HepG2 (cell line): ENCODE measurements around the gene PRKD2. TPM values are rescaled to one million over a fixed set of nuclear protein-coding genes. Genes with fewer than 3 reads are reported as not detected.

Experiments
- ATAC-seq: fragments of 200-7000 bp; cut with Tn5 transposase; 3 replicates; pipeline ENCODE4 v1.9.1; 2020; ENCODE audit warnings: mild to moderate bottlenecking, moderate library complexity
- BruUV-seq: library from RNA; stranded (reverse); fragments of 400-500 nt; replicated peaks from 2 replicates; lab custom pipeline; 2021; lab: Mats Ljungman, UMichigan
- CTCF ChIA-PET: fragments of 300-600 bp; formaldehyde crosslinking; extraction: SDS; loops from one replicate; lab custom pipeline; 2021; ENCODE audit warnings: low total read pairs, inconsistent platforms, low intra/inter-chr PET ratio; lab: Yijun Ruan, JAX
- POLR2A ChIA-PET: fragments of 350-600 bp; sonication (Branson Sonifier 250); formaldehyde crosslinking; loops from one replicate; lab custom pipeline; 2020; ENCODE audit warnings: antibody characterized with exemption, inconsistent platforms; lab: Yijun Ruan, JAX
- DNase-seq: peaks from one replicate; pipeline ENCODE4 v3.0.0-alpha.2; 2015; ENCODE audit warnings: low spot score
- FAIRE-seq: peaks from 3 replicates; lab custom pipeline; 2011; peaks lifted over from hg19 to GRCh38; lab: Jason Lieb, UNC
- H2AFZ ChIP-seq: one replicate; pipeline ENCODE4 v1.6.1; 2011; ENCODE audit warnings: low read length, inconsistent platforms
- H3K27ac ChIP-seq: fragments of 300-600 bp; 3 replicates; pipeline ENCODE4 v1.8.0; 2011; ENCODE audit warnings: mixed run types, mild to moderate bottlenecking, mixed read lengths, low read length, inconsistent platforms; ENCODE audit not compliant: insufficient read depth; ENCODE audit errors: extremely low read length
- H3K27me3 ChIP-seq, 2 experiments: fragments of 200-600 bp in 1 of 2; 2 replicates in 1 of 2; 3 replicates in 1 of 2; pipeline versions ENCODE4 v1.6.0 to v1.8.0; 2011; ENCODE audit warnings: low read length in 2 of 2, mild to moderate bottlenecking in 2 of 2, moderate library complexity in 2 of 2, inconsistent platforms in 1 of 2; ENCODE audit not compliant: insufficient read depth in 2 of 2, control insufficient read depth in 1 of 2
- H3K36me3 ChIP-seq, 2 experiments: fragments of 200-600 bp in 1 of 2; replicated peaks in 1 of 2; 2 replicates in 1 of 2; 3 replicates in 1 of 2; pipeline versions ENCODE4 v1.5.1 to v1.8.0; 2011; ENCODE audit warnings: low read length in 2 of 2, inconsistent platforms in 1 of 2; ENCODE audit not compliant: insufficient read depth in 2 of 2, control insufficient read depth in 1 of 2
- H3K4me1 ChIP-seq: 2 replicates; pipeline ENCODE4 v1.5.1; 2012; ENCODE audit warnings: low read length, inconsistent platforms; ENCODE audit not compliant: insufficient read depth
- H3K4me2 ChIP-seq: 2 replicates; pipeline ENCODE4 v1.6.0; 2011; ENCODE audit warnings: low read depth, low read length, inconsistent platforms
- H3K4me3 ChIP-seq, 3 experiments: fragments of 200-600 bp in 1 of 3; sonication (generic), shearing (Covaris generic) in 1 of 3; replicated peaks in 1 of 3; 2 replicates each; pipeline ENCODE4 v1.5.1; 2011 to 2016; ENCODE audit warnings: low read length in 3 of 3, inconsistent platforms in 2 of 3, low read depth in 2 of 3, mild to moderate bottlenecking in 2 of 3, control low read depth in 1 of 3, mixed read lengths in 1 of 3; ENCODE audit not compliant: insufficient read depth in 1 of 3
- H3K79me2 ChIP-seq: one replicate; pipeline ENCODE4 v1.6.1; 2011; ENCODE audit warnings: low read length, inconsistent platforms; ENCODE audit not compliant: insufficient read depth
- H3K9ac ChIP-seq: 2 replicates; pipeline ENCODE4 v1.6.0; 2011; ENCODE audit warnings: mild to moderate bottlenecking, low read depth, low read length, inconsistent platforms; ENCODE audit not compliant: insufficient read depth
- H3K9me3 ChIP-seq: 2 replicates; pipeline ENCODE4 v1.5.1; 2012; ENCODE audit warnings: mild to moderate bottlenecking, low read length
- H4K20me1 ChIP-seq: 2 replicates; pipeline ENCODE4 v1.6.0; 2011; ENCODE audit warnings: inconsistent platforms, mild to moderate bottlenecking, low read length, moderate library complexity; ENCODE audit not compliant: insufficient read depth
- ASH2L ChIP-seq: fragments of 300-600, 200-600 bp; sonication (generic); IDR thresholded peaks from 2 replicates; pipeline ENCODE4 v1.7.0; 2017; ENCODE audit warnings: low read depth, mild to moderate bottlenecking, moderate library complexity, mixed read lengths, low read length; ENCODE audit not compliant: insufficient read length
- BHLHE40 ChIP-seq: IDR thresholded peaks from 2 replicates; pipeline ENCODE4 v1.6.1; 2011; ENCODE audit warnings: low read length, improper control_type of control experiment
- CBX5 ChIP-seq: sonication (generic); formaldehyde crosslinking; IDR thresholded peaks from 2 replicates; pipeline ENCODE4 v1.4.0; 2020; ENCODE audit warnings: missing genetic modification reagents, borderline replicate concordance
- CREM ChIP-seq, 2 experiments: sonication (generic) in 1 of 2; formaldehyde crosslinking in 1 of 2; IDR thresholded peaks; 2 replicates each; pipeline versions ENCODE4 v1.4.0 to v1.6.1; 2016 to 2020; ENCODE audit warnings: antibody characterized with exemption in 1 of 2, mild to moderate bottlenecking in 1 of 2, missing genetic modification reagents in 1 of 2
- ZNF232 ChIP-seq: sonication (generic); formaldehyde crosslinking; IDR thresholded peaks from 2 replicates; pipeline ENCODE4 v1.4.0; 2020; ENCODE audit warnings: missing genetic modification reagents, borderline replicate concordance
- ZNF275 ChIP-seq: sonication (generic); formaldehyde crosslinking; IDR thresholded peaks from 2 replicates; pipeline ENCODE4 v1.8.0; 2022; ENCODE audit warnings: missing genetic modification reagents, mild to moderate bottlenecking, inconsistent platforms, borderline replicate concordance
- ZNF296 ChIP-seq: sonication (generic); formaldehyde crosslinking; conservative IDR thresholded peaks from 2 replicates; pipeline ENCODE4 v1.5.0; 2020; ENCODE audit warnings: mild to moderate bottlenecking, missing genetic modification reagents
- ZNF616 ChIP-seq: sonication (generic); formaldehyde crosslinking; IDR thresholded peaks from 2 replicates; pipeline ENCODE4 v1.5.0; 2020; ENCODE audit warnings: low read depth, mild to moderate bottlenecking, missing genetic modification reagents
- ZNF816 ChIP-seq: sonication (generic); formaldehyde crosslinking; IDR thresholded peaks from 2 replicates; pipeline ENCODE4 v1.8.0; 2022; ENCODE audit warnings: missing genetic modification reagents, mild to moderate bottlenecking, borderline replicate concordance
- ZNF83 ChIP-seq: sonication (generic); formaldehyde crosslinking; IDR thresholded peaks from 2 replicates; pipeline ENCODE4 v1.4.0; 2020; ENCODE audit warnings: missing genetic modification reagents, mild to moderate bottlenecking, borderline replicate concordance
- WGBS: methylation state at CpG from one replicate; pipeline ENCODE4 v1.1.6; 2017; ENCODE audit warnings: low lambda C conversion rate; 5-methylcytosine and 5-hydroxymethylcytosine counted together
- in situ Hi-C: cut with HindIII; loops from 2 replicates; pipeline ENCODE4 v1.10.0; 2017; ENCODE audit warnings: low pct_unique_long_range_greater_than_20kb; ENCODE audit not compliant: extremely low pct_ligation_motif_present
- intact Hi-C: fragments of 100-400 bp; cut with micrococcal nuclease; formaldehyde crosslinking; loops from one replicate; pipeline ENCODE4 v1.10.0; 2022; ENCODE audit not compliant: unreplicated experiment
- polyA plus RNA-seq, 8 experiments: library from polyadenylated mRNA; depleted of rRNA in 3 of 8; stranded (reverse) in 7 of 8; unstranded in 1 of 8; fragments of >200 nt; fragmentation: Illumina TruSeq in 4 of 8; extraction: Trizol in 4 of 8; gene quantifications; 2 replicates each; pipeline versions ENCODE4 v1.2.1 to v1.2.3, GENCODE V29; 2011 to 2016; ENCODE audit warnings: low read depth in 4 of 8, missing spikeins in 1 of 8, mixed read lengths in 1 of 8; ENCODE audit not compliant: insufficient read depth in 1 of 8
- total RNA-seq, 5 experiments: library from RNA; depleted of rRNA; stranded (reverse); fragments of >200 nt; fragmentation: Illumina TruSeq; extraction: Trizol; gene quantifications; 2 replicates each; pipeline ENCODE4 v1.2.3, GENCODE V29; 2016; ENCODE audit warnings: low read depth in 1 of 5

Gene PRKD2
- total and polyA plus RNA-seq, 2 of the 13 experiments (the other 11 are each of a cell fraction or from before 2014, with no cell fraction given): 6.7 to 7.3 TPM

- no TSS peak for BruUV-seq
- H3K36me3 ChIP-seq: peaks cover 52 to 83% of the 10 kb centered on the region in 2 experiments
- H3K4me2 ChIP-seq: no peak overlapping the region
- H3K27me3 ChIP-seq: no peaks in the 10 kb centered on the region
- no peak for ATAC-seq
- H3K4me1 ChIP-seq: no peaks in the 10 kb centered on the region
- in situ Hi-C loops: no loop called here
- intact Hi-C loops: no loop called here
- H4K20me1 ChIP-seq: peaks cover 12% of the 10 kb centered on the region; the same call in 1 of the 2 replicates
- no peak overlapping the region for H2AFZ ChIP-seq
- TF ChIP-seq CREM (IDR thresholded peaks at IDR 0.05): no peak
- no peak for TF ChIP-seq CREM (CRISPR knock-in tag; IDR thresholded peaks at IDR 0.05)
- TF ChIP-seq CBX5 (CRISPR knock-in tag): no peak
- TF ChIP-seq ZNF232: no peak
- no peak for TF ChIP-seq ZNF296 (CRISPR knock-in tag)
- no peak for TF ChIP-seq ZNF275 (CRISPR knock-in tag)
- TF ChIP-seq ZNF616 (CRISPR knock-in tag): no peak
- no peak for TF ChIP-seq ZNF816 (CRISPR knock-in tag)
- TF ChIP-seq ASH2L: no peak
- no peak for TF ChIP-seq ZNF83 (CRISPR knock-in tag)
- no peak for TF ChIP-seq BHLHE40
- DNase-seq: no peak
- FAIRE-seq: no peak
- POLR2A ChIA-PET: no interaction called here
- no peaks in the 10 kb centered on the region for H3K9me3 ChIP-seq
- no peak overlapping the region for H3K4me3 ChIP-seq
- 98% methylated on average over 10 of the region's 11 CpGs for WGBS
- CTCF ChIA-PET: no interaction called here
- no peak overlapping the region for H3K27ac ChIP-seq
- H3K9ac ChIP-seq: no peak overlapping the region
- peaks cover 9% of the 10 kb centered on the region for H3K79me2 ChIP-seq
Observed at GRCh38 chr19:46733690-46734292, 16.9 kb upstream of the PRKD2 start.
